ENCODE results near the gene APOBEC3B. TPM values are rescaled to one million over a fixed set of nuclear protein-coding genes. Genes with fewer than 3 reads are reported as not detected.

Gene APOBEC3B
- total and polyA plus RNA-seq, 2 donors (not counting 3 experiments of a cell fraction or from before 2014, with no cell fraction given) = 10.3 to 19.9 TPM

GRCh38 chr22:39026509-39027150 is 44.5 kb downstream of the APOBEC3B start:
- Histone ChIP-seq H3K4me3 (replicated peaks in 1 of 3; ENCODE audit: insufficient read depth in 1 of 3, low read depth in 1 of 3, low read length in 3 of 3) (no peak overlapping the region), H3K9me3 (replicated peaks; ENCODE audit: control insufficient read depth, insufficient read depth, low read length) (no peaks in the 10 kb centered on the region), H3K27ac (ENCODE audit: insufficient read depth, low read depth, low read length) (no peak overlapping the region), H3K27me3 (ENCODE audit: control insufficient read depth in 2 of 2, insufficient read depth in 2 of 2, low read length in 2 of 2) (no peaks in the 10 kb centered on the region), H4K20me1 (replicated peaks; ENCODE audit: control insufficient read depth, extremely low read depth, insufficient read depth, low read length) (no peaks in the 10 kb centered on the region), H3K9ac (replicated peaks; ENCODE audit: extremely low read depth, insufficient read depth, low read length) (no peak overlapping the region), H3K4me2 (ENCODE audit: insufficient read depth, low read length) (no peak overlapping the region), H2AFZ (ENCODE audit: low read depth, low read length) (no peak overlapping the region), H3K4me1 (ENCODE audit: control insufficient read depth, extremely low read depth, insufficient read depth, low read length) (no peaks in the 10 kb centered on the region), H3K36me3 (ENCODE audit: control insufficient read depth in 2 of 2, extremely low read depth in 1 of 2, insufficient read depth in 2 of 2, low read length in 2 of 2) (peaks cover 0 to 3% of the 10 kb centered on the region in 2 experiments), H3K79me2 (ENCODE audit: control insufficient read depth, insufficient read depth, low read length) (no peaks in the 10 kb centered on the region), H3K9me1 (replicated peaks; ENCODE audit: control insufficient read depth, extremely low read depth, insufficient read depth, low read length) (no peaks in the 10 kb centered on the region)
- CTCF ChIA-PET = interaction anchor here (0.5 kb wide), 1 partner anchor 289 kb away, joined by 3 read pairs; no protein-coding TSS in a partner anchor
- POLR2A ChIA-PET = no interaction called here
- no TSS peak for BruUV-seq (replicated peaks)
- DNase-seq (ENCODE audit: low read depth, low spot score) (no peak), FAIRE-seq (no peak)
- intact Hi-C loops (cut with micrococcal nuclease) (no loop called here), dilution Hi-C loops (cut with MboI; ENCODE audit: extremely low pct_ligation_motif_present, low sequenced_read_pairs) (no loop called here)
- no peak for TF ChIP-seq FOS (IDR thresholded peaks at IDR 0.05; ENCODE audit: borderline replicate concordance, insufficient read depth, low read length)
- TF ChIP-seq JUN (IDR thresholded peaks at IDR 0.05; ENCODE audit: borderline replicate concordance, insufficient read depth, insufficient read length, low read depth) = no peak
- no peak for TF ChIP-seq MAX (IDR thresholded peaks at IDR 0.05; ENCODE audit: insufficient read depth, insufficient read length)
- no peak for TF ChIP-seq MYC (IDR thresholded peaks at IDR 0.05; ENCODE audit: low read depth, low read length)
- TF ChIP-seq CTCF (IDR thresholded peaks at IDR 0.05; ENCODE audit: extremely low read depth in 1 of 2, insufficient read depth in 1 of 2, low read depth in 1 of 2, low read length in 2 of 2) = no peak
- TF ChIP-seq POLR2A (IDR thresholded peaks at IDR 0.05; ENCODE audit: low read depth, low read length) = no peak
- TF ChIP-seq POLR2AphosphoS5 (IDR thresholded peaks at IDR 0.05; ENCODE audit: insufficient read depth, low read depth, low read length) = no peak
- no peak for TF ChIP-seq EZH2 (IDR thresholded peaks at IDR 0.05; ENCODE audit: borderline replicate concordance, low read depth, low read length, severe bottlenecking)
- no peak for TF ChIP-seq GATA2 (IDR thresholded peaks at IDR 0.05; ENCODE audit: insufficient read depth, insufficient read length, low read depth, low read length)
